GM18498 (cell line): ENCODE data around the gene FAM3D.
"Not testable (repeated sequence)": the region's sequence is repeated elsewhere in the genome, so short reads cannot be mapped to it uniquely, and the experiment has no call there.

ENCODE experiments used
- ATAC-seq: cut with Tn5 transposase; IDR thresholded peaks from one replicate; pipeline ENCODE4 v1.9.1; 2021; ENCODE audit warnings: mild to moderate bottlenecking, moderate library complexity; ENCODE audit not compliant: unreplicated experiment

The FAM3D gene, protein sequence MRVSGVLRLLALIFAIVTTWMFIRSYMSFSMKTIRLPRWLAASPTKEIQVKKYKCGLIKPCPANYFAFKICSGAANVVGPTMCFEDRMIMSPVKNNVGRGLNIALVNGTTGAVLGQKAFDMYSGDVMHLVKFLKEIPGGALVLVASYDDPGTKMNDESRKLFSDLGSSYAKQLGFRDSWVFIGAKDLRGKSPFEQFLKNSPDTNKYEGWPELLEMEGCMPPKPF

DNA sequence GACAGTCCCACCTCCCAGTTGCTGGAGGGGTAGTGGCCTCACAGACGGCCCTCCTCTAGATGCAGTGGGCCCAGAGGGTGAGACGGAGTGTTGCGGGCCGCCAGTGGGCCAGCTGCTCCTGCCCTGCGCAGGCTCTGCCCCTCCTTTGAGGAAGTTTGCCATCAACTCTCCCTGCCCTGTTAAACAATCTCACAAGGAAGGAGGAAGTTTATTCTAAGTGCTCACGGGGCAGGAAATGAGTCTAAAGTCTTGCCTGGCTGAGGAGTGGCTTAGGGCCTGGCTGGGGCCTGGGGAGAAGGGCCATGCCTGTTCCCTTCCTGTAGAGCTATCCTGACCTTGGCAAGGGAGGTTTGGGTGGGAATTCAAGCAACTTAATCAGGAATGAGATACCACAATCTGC, at the start of gene FAM3D:
TSS of gene FAM3D (minus strand) at position 92 of the 400 bp plus-strand sequence. CDS start 11,211 bp downstream, outside the sequence.
- no peak for ATAC-seq

DNA sequence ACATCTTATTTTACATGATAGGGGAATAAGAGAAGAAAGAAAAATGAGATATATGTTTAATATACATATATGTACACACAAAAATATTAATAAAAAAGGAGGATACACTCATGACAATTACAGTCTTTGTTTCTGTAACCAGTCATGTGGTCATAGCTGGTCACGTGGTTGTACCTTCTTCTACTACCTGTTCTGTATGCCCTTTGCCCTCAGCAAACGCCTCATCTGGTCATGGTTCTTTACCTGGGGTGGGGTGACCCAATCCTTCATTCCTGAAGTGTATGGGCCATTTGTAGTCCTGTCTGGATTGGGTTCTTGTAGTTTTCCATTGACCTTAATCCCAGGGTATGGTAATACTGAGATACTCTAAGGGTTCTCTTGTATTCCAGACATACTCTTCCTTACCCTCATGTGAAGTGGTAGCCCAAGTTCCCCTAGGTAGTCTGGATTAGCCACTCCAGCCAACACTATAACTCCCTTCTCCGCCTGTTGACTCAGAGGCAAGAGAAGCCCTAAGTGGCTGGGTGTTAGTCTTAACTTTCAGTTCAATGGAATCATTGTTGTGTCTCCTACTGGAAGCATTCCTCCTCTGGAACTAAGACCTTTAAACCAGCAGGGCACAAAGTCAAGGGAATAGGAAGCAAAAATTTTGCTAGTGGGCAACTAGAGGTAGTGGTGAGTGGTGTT, 47.3 kb upstream of the FAM3D start:
- no peak for ATAC-seq

DNA sequence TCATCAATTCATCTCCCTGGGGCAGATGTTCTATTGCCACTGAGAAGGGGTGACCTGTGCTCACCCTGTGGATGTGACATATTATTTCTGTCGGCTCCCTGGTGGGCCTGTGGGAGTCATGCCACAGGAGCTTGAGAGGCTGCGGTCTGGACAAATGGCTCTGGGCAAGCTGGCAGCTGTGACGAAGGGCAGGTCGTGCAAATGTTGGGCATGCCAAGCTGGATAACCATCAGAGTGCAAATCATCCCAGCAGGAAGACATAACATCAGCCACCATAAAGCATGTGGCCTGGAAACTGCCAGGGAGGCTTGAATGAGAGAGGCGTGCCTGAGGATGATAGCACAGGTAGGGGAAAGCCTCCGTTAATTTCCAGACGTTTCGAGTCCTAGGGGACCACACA, 45.3 kb upstream of the FAM3D start:
- ATAC-seq: no peak

DNA sequence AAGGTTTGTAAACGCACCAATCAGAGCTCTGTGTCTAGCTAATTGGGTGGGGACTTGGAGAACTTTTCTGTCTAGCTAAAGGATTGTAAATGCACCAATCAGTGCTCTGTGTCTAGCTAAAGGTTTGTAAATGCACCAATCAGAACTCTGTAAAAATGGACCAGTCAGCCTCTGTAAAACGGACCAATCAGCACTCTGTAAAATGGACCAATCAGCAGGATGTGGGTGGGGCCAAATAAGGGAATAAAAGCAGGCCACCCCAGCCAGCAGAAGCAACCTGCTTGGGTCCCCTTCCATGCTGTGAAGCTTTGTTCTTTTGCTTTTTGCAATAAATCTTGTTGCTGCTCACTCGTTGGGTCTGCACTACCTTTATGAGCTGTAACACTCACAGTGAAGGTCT, 42.4 kb upstream of the FAM3D start:
- not testable (repeated sequence) for ATAC-seq

DNA sequence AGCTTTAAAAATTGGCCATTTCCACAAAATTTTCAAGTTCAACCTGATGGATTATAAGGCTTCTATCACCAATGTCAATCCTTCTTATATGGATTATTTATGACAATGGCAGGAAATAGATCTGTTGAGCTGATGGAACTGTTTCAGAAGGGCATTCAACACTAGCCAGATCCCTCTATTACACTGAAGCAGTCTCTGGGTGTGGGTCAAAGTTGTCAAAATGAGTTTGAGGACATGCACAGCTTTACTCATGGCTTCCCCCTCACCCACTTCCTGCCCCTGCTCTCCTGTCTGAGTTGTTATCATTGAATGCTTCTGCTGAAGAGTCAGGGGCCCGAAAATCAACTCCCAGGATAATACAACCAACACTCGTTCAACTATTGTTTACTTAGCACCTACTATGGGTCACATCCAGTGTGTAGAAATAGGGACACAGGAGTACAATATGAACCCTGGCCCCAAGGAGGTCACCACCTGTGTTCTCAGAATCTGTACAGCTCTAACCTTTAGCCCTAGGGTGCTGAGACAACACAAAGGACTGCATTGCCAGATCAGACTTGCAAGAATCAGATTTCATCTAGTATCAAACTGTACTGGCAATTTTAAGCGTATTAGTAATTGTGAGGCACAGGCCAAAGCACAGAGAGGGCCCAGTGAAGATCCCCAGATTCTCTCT, 41.7 kb upstream of the FAM3D start:
- no peak for ATAC-seq

DNA sequence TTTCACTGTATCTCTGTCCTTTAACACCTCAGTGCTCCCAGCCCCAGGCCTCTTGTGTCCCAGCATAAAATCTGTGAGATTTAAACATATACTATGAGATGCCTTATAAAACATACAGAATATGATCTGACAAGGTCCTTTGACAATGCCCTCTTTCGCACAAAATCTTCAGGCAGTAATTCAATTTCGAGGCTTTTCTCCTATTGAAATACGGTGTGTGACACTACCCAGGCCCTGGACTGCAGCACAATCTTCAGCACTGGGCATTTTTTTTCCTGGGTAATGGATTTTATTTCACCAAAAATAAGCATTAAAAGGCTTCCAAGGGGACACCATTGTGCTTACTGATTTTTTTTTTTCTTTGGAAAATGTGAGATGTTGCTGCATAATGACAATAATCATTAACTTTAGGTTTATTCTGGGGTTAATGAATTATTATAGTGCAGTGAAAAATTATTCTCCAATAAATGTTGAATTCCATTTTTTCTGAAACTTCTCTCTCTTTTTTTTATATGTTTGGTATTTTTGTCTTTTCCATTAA, 40.9 kb upstream of the FAM3D start:
- no peak for ATAC-seq

DNA sequence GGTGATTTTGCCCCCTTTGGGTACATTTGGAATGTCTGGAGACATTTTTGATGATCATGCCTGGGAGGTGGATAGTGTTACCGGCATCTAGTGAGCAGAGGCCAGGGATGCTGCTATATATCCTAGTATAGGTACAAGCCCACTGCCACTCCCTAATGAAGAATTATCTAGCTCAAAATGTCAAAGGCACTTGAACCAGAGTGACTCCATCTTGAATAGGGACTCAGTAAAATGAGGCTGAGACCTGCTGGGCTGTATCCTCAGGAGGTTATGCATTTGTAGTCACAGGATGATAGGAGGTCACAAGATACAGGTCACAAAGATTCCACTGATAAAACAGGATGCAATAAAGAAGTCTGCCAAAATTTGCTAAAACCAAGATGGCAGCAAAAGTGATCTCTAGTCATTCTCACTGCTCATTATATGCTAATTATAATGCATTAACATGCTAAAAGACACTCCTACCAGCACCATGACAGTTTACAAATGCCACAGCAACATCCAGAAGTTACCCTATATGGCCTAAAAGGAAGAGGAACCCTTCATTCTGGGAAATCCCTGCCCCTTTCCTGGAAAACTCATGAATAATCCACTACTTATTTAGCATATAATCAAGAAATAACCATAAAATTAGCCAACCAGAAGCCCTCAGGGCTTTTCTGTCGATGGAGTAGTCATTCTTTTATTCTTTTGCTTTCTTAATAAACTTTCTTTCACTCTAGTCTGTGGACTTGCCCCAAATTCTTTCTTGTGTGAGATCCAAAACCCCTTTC, 40.0 kb upstream of the FAM3D start:
- no peak for ATAC-seq

DNA sequence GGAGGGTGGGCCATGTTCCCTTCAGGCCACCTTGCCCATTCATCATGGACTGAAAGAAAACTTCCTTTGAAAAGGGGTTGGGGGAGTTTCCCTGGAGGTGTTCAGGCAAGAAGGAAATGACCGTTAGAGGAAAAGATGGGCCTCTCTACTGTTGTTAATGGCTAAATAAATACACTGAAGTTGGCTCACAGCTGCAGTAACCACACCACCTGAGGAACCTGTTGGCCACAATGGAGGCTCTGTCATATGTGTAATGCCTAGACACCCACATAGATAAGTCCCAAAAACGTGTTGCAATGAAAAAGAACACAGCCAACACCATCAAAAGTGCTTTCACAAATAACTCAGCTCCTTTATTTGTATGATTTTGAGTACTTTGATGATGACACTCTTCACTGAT, 38.2 kb upstream of the FAM3D start:
- no peak for ATAC-seq

DNA sequence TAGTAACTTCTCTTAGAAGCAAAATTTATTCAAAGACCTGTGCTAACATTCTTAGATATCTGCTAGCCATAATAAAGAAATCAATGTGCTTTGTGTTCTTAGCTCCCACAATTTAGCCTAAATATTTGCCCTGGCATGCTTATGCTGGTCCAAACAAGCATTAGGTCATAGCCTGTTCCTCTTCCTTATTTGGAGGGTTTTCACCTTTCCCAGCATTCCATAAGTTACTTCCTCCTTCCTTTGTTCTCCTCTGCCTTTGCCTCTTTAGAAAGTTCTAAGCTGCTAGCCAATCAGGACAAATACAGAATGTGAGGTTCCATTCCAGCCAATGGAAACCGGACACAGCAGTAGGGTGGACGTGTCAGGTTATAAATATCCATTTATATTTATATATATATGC, 37.7 kb upstream of the FAM3D start:
- ATAC-seq: not testable (repeated sequence)

DNA sequence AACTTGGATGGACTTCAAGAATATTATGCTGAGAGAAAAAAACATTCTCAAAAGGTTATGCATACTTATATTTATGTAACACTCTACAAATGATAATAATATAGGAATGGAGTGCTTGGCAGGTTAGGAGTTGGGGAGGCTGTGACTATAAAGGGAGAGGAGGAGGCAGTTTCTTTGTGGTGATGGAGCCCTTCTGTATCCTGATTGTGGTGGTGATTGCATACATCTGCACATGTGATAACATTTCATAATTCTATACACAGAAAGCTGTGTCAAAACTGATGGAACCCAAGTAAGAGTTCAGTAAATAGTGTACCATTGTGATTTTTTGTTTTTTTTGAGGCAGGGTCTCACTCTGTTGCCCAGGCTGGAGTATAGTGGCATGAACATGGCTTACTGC, 31.7 kb upstream of the FAM3D start:
- ATAC-seq: no peak

DNA sequence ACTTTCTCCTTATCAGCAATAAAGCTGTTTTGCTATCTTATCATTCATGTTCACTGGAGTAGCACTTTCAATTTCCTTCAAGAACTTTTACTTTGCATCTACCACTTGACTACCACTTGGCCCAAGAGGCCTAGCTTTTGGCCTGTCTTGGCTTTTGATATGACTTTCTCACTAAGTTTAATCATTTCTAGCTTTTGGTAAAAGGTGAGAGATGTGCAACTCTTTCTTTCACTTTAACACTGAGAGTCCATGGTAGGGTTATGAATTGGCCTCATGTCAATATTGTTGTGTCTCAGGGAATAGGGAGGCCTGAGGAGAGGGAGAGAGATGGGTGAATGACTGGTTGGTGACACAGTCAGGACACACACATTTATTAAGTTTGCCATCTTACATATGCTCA, 31.0 kb upstream of the FAM3D start:
- ATAC-seq: peak; percentile 57

DNA sequence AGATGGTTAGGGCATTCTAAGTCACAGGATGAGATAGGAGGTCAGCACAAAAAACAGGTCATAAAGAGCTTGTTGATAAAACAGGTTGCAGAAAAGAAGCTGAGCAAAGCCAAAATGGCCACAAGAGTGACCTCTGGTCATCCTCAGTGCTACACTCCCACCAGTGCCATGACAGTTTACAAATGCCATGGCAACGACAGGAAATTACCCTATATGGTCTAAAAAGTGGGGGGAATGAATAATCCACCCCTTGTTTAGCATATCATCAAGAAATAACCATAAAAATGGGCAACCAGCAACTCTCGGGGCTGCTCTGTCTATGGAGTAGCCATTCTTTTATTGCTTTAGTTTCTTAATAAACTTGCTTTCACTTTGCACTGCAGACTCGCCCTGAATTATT, 30.2 kb upstream of the FAM3D start:
- not testable (repeated sequence) for ATAC-seq

DNA sequence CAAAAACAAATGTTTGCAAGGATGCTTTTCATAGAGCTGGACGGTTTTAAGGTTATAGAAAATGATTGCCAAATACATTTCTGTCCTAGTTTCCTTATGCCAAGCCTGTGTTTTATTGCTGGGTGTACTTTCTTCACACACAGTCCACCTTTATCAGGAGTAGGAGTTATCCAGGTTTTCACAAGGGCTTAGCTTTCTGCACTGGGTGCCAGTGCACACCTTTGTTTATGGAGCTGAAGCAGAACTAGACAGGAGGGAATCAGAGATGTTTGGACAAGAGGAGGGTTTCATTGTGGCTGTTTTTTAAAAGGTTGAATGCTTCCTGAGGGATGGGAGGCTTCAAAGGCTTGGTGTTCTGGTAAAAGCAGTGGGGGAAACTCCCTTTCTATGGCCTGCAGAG, 29.5 kb upstream of the FAM3D start:
- ATAC-seq: no peak

DNA sequence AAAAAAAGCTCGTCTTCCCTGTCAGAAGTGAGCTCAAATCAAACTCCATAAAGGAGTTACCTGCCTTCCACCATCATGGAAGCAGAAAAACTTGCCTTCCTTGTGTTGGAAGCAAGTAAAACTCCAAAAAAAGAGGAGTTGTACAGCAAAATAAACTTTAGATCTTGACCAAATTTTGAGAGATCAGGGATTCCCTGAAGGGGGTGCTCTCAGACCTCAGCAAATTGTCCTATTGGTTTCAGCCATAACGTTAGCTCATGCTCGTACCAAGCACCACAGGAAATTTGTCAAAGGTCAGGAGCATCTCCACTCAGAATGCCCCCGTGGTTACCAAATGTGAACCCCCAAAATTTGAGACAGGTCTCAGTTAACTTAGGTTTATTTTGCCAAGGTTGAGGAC, 28.7 kb upstream of the FAM3D start:
- ATAC-seq: not testable (repeated sequence)

DNA sequence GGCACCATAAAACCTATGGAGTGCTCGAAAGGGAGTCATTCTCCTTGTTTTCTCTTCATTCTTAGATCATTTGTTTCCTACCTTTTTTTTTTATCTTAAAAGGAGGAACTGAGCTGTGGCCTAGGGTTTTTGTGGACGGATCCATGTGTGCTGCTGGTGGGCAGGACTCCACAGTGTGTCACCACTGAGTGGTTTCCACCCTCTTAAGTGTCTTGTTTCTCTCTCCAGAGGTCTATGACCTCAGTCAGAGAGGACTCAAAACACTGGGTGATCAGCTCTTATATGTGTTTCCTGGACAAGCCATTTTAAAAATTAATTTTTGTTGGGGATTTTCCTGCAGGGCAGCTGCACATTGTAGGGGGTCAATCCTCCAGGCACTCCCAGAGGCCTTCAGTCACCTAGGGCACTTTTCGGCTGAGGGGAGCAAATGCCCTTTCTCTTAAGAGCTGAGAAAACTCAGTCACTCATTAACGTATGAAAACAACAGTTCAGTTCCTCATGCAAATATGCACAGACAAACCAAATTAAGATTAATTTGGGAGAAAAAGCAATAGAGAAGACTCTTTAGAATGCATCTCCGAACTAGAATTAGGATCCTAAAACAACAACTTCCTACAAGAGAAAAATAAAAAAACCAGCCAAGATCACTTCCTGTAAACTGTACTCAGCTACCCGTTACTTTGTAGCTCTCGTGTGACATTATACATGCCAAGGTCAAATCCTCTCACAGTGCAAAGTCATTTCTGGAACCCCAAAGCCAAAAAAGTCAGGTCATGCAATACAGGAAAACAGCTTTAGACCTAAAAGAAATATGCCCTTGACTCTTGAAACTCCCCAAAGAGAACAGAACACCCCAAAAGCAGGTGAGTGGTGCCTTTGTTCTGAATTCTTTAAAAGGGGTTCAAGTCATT, 27.6 kb upstream of the FAM3D start:
- ATAC-seq: peak; percentile 61

DNA sequence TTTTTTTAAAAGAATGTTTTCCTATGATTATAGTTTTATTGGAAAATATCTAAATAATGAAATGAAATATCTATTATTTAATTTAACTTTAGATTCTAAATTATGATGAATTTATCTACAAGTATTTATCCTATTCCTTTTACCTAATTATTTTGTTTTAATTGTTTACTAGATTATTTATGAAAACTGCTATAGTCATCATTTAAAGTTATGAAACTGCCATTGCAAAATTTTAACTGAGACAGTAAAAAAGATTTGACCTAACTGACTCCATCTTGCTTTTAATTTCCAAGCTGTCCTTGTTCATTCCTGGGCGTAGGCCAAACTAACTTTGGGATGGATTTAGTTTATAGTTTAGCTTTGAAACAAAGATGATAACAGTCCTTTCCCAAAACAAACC, 25.9 kb upstream of the FAM3D start:
- no peak for ATAC-seq

DNA sequence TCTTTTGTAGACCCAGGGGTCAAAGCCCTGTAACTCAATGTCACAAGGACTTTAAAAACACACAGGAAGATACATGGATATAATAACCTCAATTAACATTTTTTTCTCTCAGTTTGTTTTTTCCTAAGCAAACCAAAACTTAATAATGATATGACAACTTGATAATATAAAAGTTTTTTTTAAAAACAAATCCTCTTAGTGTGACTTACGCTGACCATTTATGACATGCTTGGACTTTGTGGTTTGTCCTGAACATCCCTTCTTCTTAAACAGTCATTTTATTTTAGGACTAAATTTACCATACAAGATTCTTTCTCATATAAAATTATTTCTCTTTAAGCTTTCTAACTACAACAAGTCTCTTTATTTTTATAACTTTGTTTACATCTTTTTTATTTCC, 25.4 kb upstream of the FAM3D start:
- ATAC-seq: no peak

DNA sequence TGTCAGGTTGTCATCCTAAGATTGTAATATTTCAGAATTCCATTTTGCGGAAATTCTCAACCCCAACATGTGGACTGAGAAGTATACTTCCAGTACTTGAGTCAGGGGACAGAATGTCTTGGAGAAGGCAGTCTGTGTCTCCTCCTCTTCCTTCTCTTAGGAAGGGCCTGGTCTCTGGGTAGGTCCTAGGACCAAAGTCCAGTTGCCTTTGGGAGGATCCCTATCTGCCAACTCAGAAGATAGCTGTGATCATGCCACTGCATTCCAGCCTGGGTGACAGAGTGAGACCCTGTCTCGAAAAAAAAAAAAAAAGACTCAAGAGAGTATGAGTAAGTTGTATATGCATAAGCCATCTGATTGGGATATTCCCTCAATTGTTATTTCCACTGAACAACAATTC, 23.9 kb upstream of the FAM3D start:
- ATAC-seq: no peak

DNA sequence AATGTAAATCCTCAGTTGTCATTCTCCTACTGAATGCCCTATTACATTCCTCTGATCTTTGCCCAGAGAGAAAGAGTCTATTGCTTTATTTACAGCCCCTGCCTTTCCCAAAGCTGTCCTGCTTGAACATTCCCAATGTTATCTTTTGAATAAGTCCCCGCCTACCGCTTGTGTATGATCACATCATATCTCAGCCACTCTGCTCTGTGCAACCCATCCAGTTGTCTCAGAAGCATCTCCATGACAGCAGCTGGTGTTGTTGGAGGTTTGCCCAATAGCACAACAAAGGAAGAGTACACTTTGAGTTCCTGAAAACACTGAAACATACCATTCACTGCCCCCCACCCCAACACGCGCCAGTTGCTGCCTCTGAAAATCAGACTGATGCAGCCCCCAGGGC, 22.0 kb upstream of the FAM3D start:
- ATAC-seq: no peak

DNA sequence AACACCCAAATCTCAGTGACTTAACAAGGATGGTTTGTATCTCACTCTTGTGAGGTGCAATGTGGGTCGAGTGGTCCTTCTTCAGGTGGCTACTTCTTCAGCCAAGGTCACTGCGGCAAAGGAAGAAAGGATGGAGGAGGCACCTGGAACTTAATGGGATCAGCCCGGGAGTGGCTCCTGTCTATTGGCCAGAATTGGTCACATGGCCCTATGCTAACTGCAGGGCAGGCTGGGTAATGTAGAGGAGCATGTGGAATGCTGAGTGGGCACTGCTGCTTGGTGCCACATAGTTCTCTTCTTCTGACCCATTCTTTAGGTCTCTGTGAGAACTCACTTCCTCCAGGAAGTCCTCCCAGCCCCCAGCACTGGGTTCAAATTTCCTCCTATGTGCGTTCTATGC, 20.3 kb upstream of the FAM3D start:
- ATAC-seq: no peak
